H1 (cell line): ENCODE measurements around the gene SOX13. TPM values are rescaled to one million over a fixed set of nuclear protein-coding genes. Genes with fewer than 3 reads are reported as not detected.

Experiments
- CTCF ChIA-PET: fragments of 300-600 bp; sonication (Branson Sonifier 250); formaldehyde crosslinking; loops from one replicate; lab custom pipeline; 2021; ENCODE audit not compliant: partially characterized antibody; lab: Charles Lee
- POLR2A ChIA-PET: fragments of 300-600 bp; sonication (Branson Sonifier 250); formaldehyde crosslinking; loops from one replicate; lab custom pipeline; 2021; ENCODE audit warnings: inconsistent platforms; ENCODE audit not compliant: partially characterized antibody; lab: Charles Lee
- DNase-seq, 2 experiments: peaks; one replicate each; pipeline versions ENCODE4 v3.0.0 to v3.0.0-alpha.2; 2010 to 2022; ENCODE audit warnings: low spot score in 2 of 2, low read depth in 1 of 2, mixed read lengths in 1 of 2
- FAIRE-seq: peaks from 2 replicates; lab custom pipeline; 2011; peaks lifted over from hg19 to GRCh38; lab: Jason Lieb, UNC
- H2AFZ ChIP-seq: 2 replicates; pipeline ENCODE4 v1.8.1; 2012; ENCODE audit warnings: low read length, inconsistent platforms
- H2AK5ac ChIP-seq: 2 replicates; pipeline ENCODE4 v1.6.1; 2013; ENCODE audit warnings: low read depth, low read length
- H2BK120ac ChIP-seq: replicated peaks from 2 replicates; pipeline ENCODE3; 2013; ENCODE audit warnings: low read depth, low read length, inconsistent platforms
- H2BK12ac ChIP-seq: 2 replicates; pipeline ENCODE4 v1.6.1; 2013; ENCODE audit warnings: low read depth, low read length
- H2BK15ac ChIP-seq: 2 replicates; pipeline ENCODE4 v1.6.1; 2013; ENCODE audit warnings: low read length
- H2BK20ac ChIP-seq: 2 replicates; pipeline ENCODE4 v1.6.1; 2013; ENCODE audit warnings: low read length
- H2BK5ac ChIP-seq: 2 replicates; pipeline ENCODE4 v1.6.1; 2013; ENCODE audit warnings: low read depth, low read length
- H3K14ac ChIP-seq: 2 replicates; pipeline ENCODE4 v1.6.1; 2013; ENCODE audit warnings: inconsistent platforms; ENCODE audit not compliant: insufficient read length
- H3K18ac ChIP-seq: 2 replicates; pipeline ENCODE4 v1.6.1; 2013; ENCODE audit warnings: low read length; ENCODE audit errors: extremely low read depth
- H3K23ac ChIP-seq: 2 replicates; pipeline ENCODE4 v1.6.1; 2013; ENCODE audit warnings: inconsistent platforms; ENCODE audit not compliant: insufficient read length
- H3K23me2 ChIP-seq: 2 replicates; pipeline ENCODE4 v1.6.1; 2013; ENCODE audit warnings: low read depth, low read length
- H3K27ac ChIP-seq: 2 replicates; pipeline ENCODE4 v1.6.1; 2011; ENCODE audit warnings: low read depth, low read length, inconsistent platforms
- H3K27me3 ChIP-seq, 4 experiments: replicated peaks in 1 of 4; 1 replicate in 1 of 4; 2 replicates in 3 of 4; pipeline versions ENCODE4 v1.6.1 to v1.8.1; 2011 to 2013; ENCODE audit warnings: low read length in 3 of 4, mild to moderate bottlenecking in 3 of 4, inconsistent platforms in 2 of 4, mixed read lengths in 2 of 4, moderate library complexity in 1 of 4; ENCODE audit not compliant: control insufficient read depth in 3 of 4, insufficient read depth in 3 of 4; ENCODE audit errors: extremely low read depth in 1 of 4
- H3K36me3 ChIP-seq, 4 experiments: 2 replicates each; pipeline versions ENCODE4 v1.6.1 to v1.8.1; 2011 to 2013; ENCODE audit warnings: mild to moderate bottlenecking in 4 of 4, low read length in 3 of 4, moderate library complexity in 2 of 4, control low read depth in 1 of 4, inconsistent platforms in 1 of 4; ENCODE audit not compliant: insufficient read depth in 4 of 4, control insufficient read depth in 2 of 4
- H3K4ac ChIP-seq: replicated peaks from 2 replicates; pipeline ENCODE3; 2013; ENCODE audit warnings: low read length, low read depth, mixed read lengths, inconsistent platforms; ENCODE audit not compliant: insufficient read length
- H3K4me1 ChIP-seq, 4 experiments: replicated peaks in 1 of 4; 1 replicate in 1 of 4; 2 replicates in 3 of 4; pipeline versions ENCODE4 v1.6.1 to v1.8.1; 2011 to 2013; ENCODE audit warnings: low read length in 3 of 4, inconsistent platforms in 2 of 4, mixed read lengths in 1 of 4; ENCODE audit not compliant: insufficient read depth in 4 of 4, control insufficient read depth in 3 of 4
- H3K4me2 ChIP-seq, 2 experiments: 2 replicates each; pipeline versions ENCODE4 v1.6.1 to v1.8.1; 2011 to 2013; ENCODE audit warnings: low read depth in 2 of 2, low read length in 2 of 2, control low read depth in 1 of 2, inconsistent platforms in 1 of 2, mild to moderate bottlenecking in 1 of 2; ENCODE audit not compliant: insufficient read depth in 1 of 2
- H3K4me3 ChIP-seq, 4 experiments: fragments of 200-600, 300-600 bp in 1 of 4; sonication (generic), shearing (Covaris generic), sonication (Bioruptor Twin) in 1 of 4; 2 replicates each; pipeline versions ENCODE4 v1.5.1 to v1.8.1; 2011 to 2016; ENCODE audit warnings: low read length in 4 of 4, low read depth in 3 of 4, control low read depth in 2 of 4, inconsistent platforms in 2 of 4, mild to moderate bottlenecking in 2 of 4, mixed read lengths in 1 of 4, moderate library complexity in 1 of 4; ENCODE audit not compliant: insufficient read depth in 2 of 4; ENCODE audit errors: extremely low read depth in 1 of 4
- H3K56ac ChIP-seq: replicated peaks from 2 replicates; pipeline ENCODE3; 2013; ENCODE audit warnings: low read depth, mild to moderate bottlenecking, mixed read lengths, low read length, inconsistent platforms; ENCODE audit not compliant: insufficient read length
- H3K79me1 ChIP-seq: 2 replicates; pipeline ENCODE4 v1.6.1; 2013; ENCODE audit warnings: low read depth, low read length, control low read depth
- H3K79me2 ChIP-seq, 2 experiments: 2 replicates each; pipeline versions ENCODE4 v1.6.1 to v1.8.1; 2012 to 2013; ENCODE audit warnings: low read length in 2 of 2, mild to moderate bottlenecking in 2 of 2, inconsistent platforms in 1 of 2; ENCODE audit not compliant: insufficient read depth in 2 of 2, control insufficient read depth in 1 of 2
- H3K9ac ChIP-seq, 4 experiments: replicated peaks in 1 of 4; 1 replicate in 1 of 4; 2 replicates in 3 of 4; pipeline versions ENCODE4 v1.6.1 to v1.8.1; 2011 to 2013; ENCODE audit warnings: low read depth in 3 of 4, low read length in 3 of 4, control low read depth in 2 of 4, mild to moderate bottlenecking in 2 of 4, moderate library complexity in 2 of 4, inconsistent platforms in 1 of 4; ENCODE audit errors: extremely low read depth in 1 of 4
- H3K9me3 ChIP-seq, 2 experiments: 2 replicates each; pipeline versions ENCODE4 v1.6.1 to v1.8.1; 2012 to 2013; ENCODE audit warnings: mild to moderate bottlenecking in 2 of 2, moderate library complexity in 2 of 2, control low read depth in 1 of 2, inconsistent platforms in 1 of 2, low read depth in 1 of 2, low read length in 1 of 2, mixed read lengths in 1 of 2; ENCODE audit not compliant: insufficient read depth in 2 of 2
- H4K20me1 ChIP-seq, 2 experiments: replicated peaks in 1 of 2; 2 replicates each; pipeline versions ENCODE3 to v1.8.1; 2011 to 2013; ENCODE audit warnings: inconsistent platforms in 2 of 2, low read length in 2 of 2, mild to moderate bottlenecking in 1 of 2; ENCODE audit not compliant: insufficient read depth in 2 of 2, control insufficient read depth in 1 of 2
- H4K5ac ChIP-seq: 2 replicates; pipeline ENCODE4 v1.6.1; 2013; ENCODE audit warnings: low read length, low read depth, mixed read lengths, inconsistent platforms; ENCODE audit not compliant: insufficient read length
- H4K8ac ChIP-seq: 2 replicates; pipeline ENCODE4 v1.8.0; 2013; ENCODE audit warnings: mild to moderate bottlenecking, moderate library complexity, low read length, inconsistent platforms; ENCODE audit not compliant: insufficient read depth; ENCODE audit errors: extremely low read depth
- H4K91ac ChIP-seq: replicated peaks from 2 replicates; pipeline ENCODE3; 2013; ENCODE audit warnings: low read length, mixed read lengths, inconsistent platforms; ENCODE audit not compliant: insufficient read length
- CTBP2 ChIP-seq: IDR thresholded peaks from 2 replicates; pipeline ENCODE4 v1.7.0; 2011; ENCODE audit warnings: borderline replicate concordance, mild to moderate bottlenecking, moderate library complexity, mixed read lengths, low read length; ENCODE audit not compliant: insufficient read depth, insufficient read length
- SIRT6 ChIP-seq: IDR thresholded peaks from one replicate; pipeline ENCODE4 v1.7.1; 2012; ENCODE audit warnings: low read length, inconsistent platforms
- TBP ChIP-seq: IDR thresholded peaks from 2 replicates; pipeline ENCODE4 v1.6.1; 2011; ENCODE audit warnings: low read depth, low read length, improper control_type of control experiment
- WGBS, 2 experiments: shearing (Covaris generic) in 1 of 2; methylation state at CpG; one replicate each; pipeline versions ENCODE4 v1.1.6 to v1.1.7; 2013 to 2015; ENCODE audit warnings: low lambda C conversion rate in 2 of 2, mixed read lengths in 2 of 2, inconsistent platforms in 1 of 2, low coverage in 1 of 2, missing lambda C conversion rate in 1 of 2; ENCODE audit not compliant: insufficient replicate concordance in 2 of 2, insufficient coverage in 1 of 2, insufficient read length in 1 of 2; ENCODE audit errors: extremely low coverage in 1 of 2, missing lambda C conversion rate in 1 of 2; 5-methylcytosine and 5-hydroxymethylcytosine counted together
- long read RNA-seq, 2 experiments: library from RNA in 1 of 2; library from capped mRNA in 1 of 2; stranded (forward); transcript quantifications; one replicate each; pipeline ENCODE4 v2.0.0, GENCODE V29; 2021; ENCODE audit warnings: inconsistent platforms in 1 of 2
- polyA minus RNA-seq, 3 experiments: library from RNA; depleted of rRNA, polyadenylated mRNA; stranded (reverse); fragments of >200 nt; gene quantifications; 1 replicate in 2 of 3; 2 replicates in 1 of 3; pipeline ENCODE4 v1.2.3, GENCODE V29; 2011
- polyA plus RNA-seq, 7 experiments: library from polyadenylated mRNA; depleted of rRNA in 3 of 7; stranded (reverse) in 5 of 7; unstranded in 2 of 7; fragments of >200 nt in 5 of 7; fragments of 200-250 nt in 2 of 7; gene quantifications; 1 replicate in 5 of 7; 2 replicates in 1 of 7; 4 replicates in 1 of 7; pipeline versions ENCODE4 v1.2.1 to v1.2.3, GENCODE V29; 2011 to 2013; ENCODE audit warnings: missing spikeins in 2 of 7, mixed read lengths in 2 of 7
- total RNA-seq: library from RNA; stranded (reverse); fragmentation: NEBNext Ultra II Directional; extraction: Animal tissue kit (Norgen Biotek cat#: 25700); gene quantifications from 2 replicates; pipeline ENCODE4 v1.2.1, GENCODE V29; 2021
- TF ChIP-seq, protein P1 (sequence below), 3 experiments: IDR thresholded peaks; 1 replicate in 2 of 3; 2 replicates in 1 of 3; pipeline versions ENCODE4 v1.5.1 to v1.6.1; 2011; ENCODE audit warnings: low read length in 3 of 3, mild to moderate bottlenecking in 3 of 3, inconsistent platforms in 2 of 3, low read depth in 1 of 3, moderate library complexity in 1 of 3; ENCODE audit not compliant: insufficient read depth in 1 of 3; ENCODE audit errors: control extremely low read depth in 1 of 3

The SOX13 gene
- total RNA-seq: 173 and 180 TPM in 2 replicates
- 113 and 169 TPM in 2 replicates for polyA plus RNA-seq (2011; rRNA removed)
- 96.2 TPM for polyA plus RNA-seq (2011; cell fraction: cytosol; rRNA removed)
- 219 TPM for polyA plus RNA-seq (2011; cell fraction: nucleus; rRNA removed)
- polyA plus RNA-seq (2012, experiment 1 of 2): 59.8 to 90.9 TPM (median 83.4 TPM) in 4 replicates
- 63.6 TPM for polyA plus RNA-seq (2012, experiment 2 of 2)
- polyA plus RNA-seq (2013, experiment 1 of 2): 44.3 TPM
- polyA plus RNA-seq (2013, experiment 2 of 2): 44.2 TPM
- 81.6 and 128 TPM in 2 replicates for polyA minus RNA-seq (2011; rRNA and poly(A)+ RNA removed)
- polyA minus RNA-seq (2011; cell fraction: cytosol; rRNA and poly(A)+ RNA removed): 90.1 TPM
- polyA minus RNA-seq (2011; cell fraction: nucleus; rRNA and poly(A)+ RNA removed): 162 TPM
- long read RNA-seq, experiment 1, partial matches to known transcripts: 98 of 108 reads
- long read RNA-seq, experiment 1, other reads (novel, unspliced or antisense): 7 of 108 reads
- long read RNA-seq, experiment 2, partial matches to known transcripts: 7 of 12 reads
- long read RNA-seq, experiment 2, other reads (novel, unspliced or antisense): 5 of 12 reads

DNA sequence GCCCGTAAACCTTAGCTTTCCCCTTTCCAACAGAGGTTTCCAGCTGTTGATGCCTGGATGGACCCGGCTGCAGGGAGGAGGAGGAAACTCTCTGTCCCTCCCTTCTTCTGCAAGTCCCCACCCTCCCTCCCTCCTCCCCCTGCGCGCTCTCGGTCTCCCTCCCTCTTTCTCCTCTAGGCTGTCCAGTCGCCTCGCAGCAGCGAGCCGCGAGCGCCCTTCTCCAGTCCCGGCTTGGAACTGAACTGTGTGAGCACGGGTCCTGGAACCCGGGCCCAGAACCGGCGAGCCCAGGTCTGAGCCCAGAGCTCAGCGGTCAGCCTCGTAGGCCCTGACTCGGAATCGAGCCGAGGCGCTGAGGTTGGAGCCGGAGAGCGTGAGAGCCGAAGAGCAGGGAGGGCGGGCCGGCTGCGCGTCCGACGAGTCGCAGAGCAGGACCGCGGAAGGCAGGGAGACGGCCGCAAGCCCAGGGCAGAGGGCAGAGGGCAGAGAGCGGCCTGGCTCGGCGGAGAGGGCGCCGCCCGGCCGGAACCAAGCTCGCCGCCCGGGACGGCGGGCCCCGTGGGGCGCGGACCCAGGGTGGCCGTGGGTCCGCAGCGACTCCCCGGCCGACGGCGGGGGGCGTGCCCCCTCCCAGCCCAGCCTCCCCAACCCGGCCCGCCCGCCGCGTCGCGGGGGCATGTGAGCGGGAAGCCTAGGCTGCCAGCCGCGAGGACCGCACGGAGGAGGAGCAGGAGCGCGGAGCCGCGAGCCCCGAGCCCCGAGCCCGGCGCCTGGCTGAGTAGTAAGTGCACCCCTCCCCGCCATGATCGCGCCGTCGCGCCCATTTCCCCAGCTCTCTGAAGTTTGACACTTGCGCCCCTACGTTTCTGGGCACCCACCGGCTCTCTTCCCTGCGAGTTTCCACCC lies at the start of gene SOX13:
TSS of gene SOX13 (plus strand) at position 185 of the 906 bp plus-strand sequence. CDS start 39,801 bp downstream, outside the sequence.
- peak within 1 kb of the TSS; percentile 91 for H4K8ac ChIP-seq
- peaks cover 7 to 26% of the 10 kb centered on the region in 2 experiments for H4K20me1 ChIP-seq
- no peaks in the 10 kb centered on the region; a peak in 1 of 4 replicates for H3K9me3 ChIP-seq
- peak within 1 kb of the TSS; percentile 96; the same call in 1 of the 2 replicates for H2BK5ac ChIP-seq
- H3K9ac ChIP-seq: peak within 1 kb of the TSS; percentile 74 to 89 (median 82)
- FAIRE-seq: no peak
- peak within 1 kb of the TSS; percentile 96 for H4K5ac ChIP-seq
- H3K79me2 ChIP-seq: peaks cover 34 to 47% of the 10 kb centered on the region in 2 experiments
- peak within 1 kb of the TSS; percentile 90 to 98 (median 94) for H3K4me3 ChIP-seq
- 1% methylated on average over 31 of the region's 89 CpGs; no CpG with 5 or more reads in 1 of the 2 experiments for WGBS, 2 experiments
- H3K27ac ChIP-seq: peak within 1 kb of the TSS; percentile 71; the same call in 1 of the 2 replicates
- peak within 1 kb of the TSS; percentile 83 for H3K56ac ChIP-seq
- peak; percentile 80 to 93 for DNase-seq
- peak within 1 kb of the TSS; percentile 65; the same call in 1 of the 2 replicates for H2AK5ac ChIP-seq
- peak within 1 kb of the TSS; percentile 96 for H3K4ac ChIP-seq
- peak within 1 kb of the TSS; percentile 98 for H2BK12ac ChIP-seq
- peak within 1 kb of the TSS; percentile 97 for H3K18ac ChIP-seq
- peak within 1 kb of the TSS; percentile 100 for H2BK15ac ChIP-seq
- CTCF ChIA-PET: interaction anchor here (0.8 to 10.2 kb wide), 11 partner anchors 14 to 201 kb away, joined by 3 to 107 read pairs (median 5); no protein-coding TSS in a partner anchor
- no peak within 1 kb of the TSS for H2AFZ ChIP-seq
- peaks cover 8% of the 10 kb centered on the region; the same call in 1 of the 2 replicates for H3K79me1 ChIP-seq
- no peak within 1 kb of the TSS for H2BK120ac ChIP-seq
- POLR2A ChIA-PET: interaction anchor here (0.9 to 12.9 kb wide), 21 partner anchors 10 to 210 kb away, joined by 3 to 101 read pairs (median 4); no protein-coding TSS in a partner anchor
- no peaks in the 10 kb centered on the region for H3K27me3 ChIP-seq
- peaks cover 21% of the 10 kb centered on the region for H3K23me2 ChIP-seq
- peak within 1 kb of the TSS; percentile 61; the same call in 1 of the 2 replicates for H2BK20ac ChIP-seq
- H3K36me3 ChIP-seq: no peaks in the 10 kb centered on the region
- peak within 1 kb of the TSS; percentile 86 to 95 for H3K4me2 ChIP-seq
- peak within 1 kb of the TSS; percentile 95 for H4K91ac ChIP-seq
- peak within 1 kb of the TSS; percentile 90 for H3K14ac ChIP-seq
- no peak within 1 kb of the TSS for H3K23ac ChIP-seq
- H3K4me1 ChIP-seq: peaks cover 13 to 31% (median 24%) of the 10 kb centered on the region in 4 experiments
- TF ChIP-seq, protein P1, sequence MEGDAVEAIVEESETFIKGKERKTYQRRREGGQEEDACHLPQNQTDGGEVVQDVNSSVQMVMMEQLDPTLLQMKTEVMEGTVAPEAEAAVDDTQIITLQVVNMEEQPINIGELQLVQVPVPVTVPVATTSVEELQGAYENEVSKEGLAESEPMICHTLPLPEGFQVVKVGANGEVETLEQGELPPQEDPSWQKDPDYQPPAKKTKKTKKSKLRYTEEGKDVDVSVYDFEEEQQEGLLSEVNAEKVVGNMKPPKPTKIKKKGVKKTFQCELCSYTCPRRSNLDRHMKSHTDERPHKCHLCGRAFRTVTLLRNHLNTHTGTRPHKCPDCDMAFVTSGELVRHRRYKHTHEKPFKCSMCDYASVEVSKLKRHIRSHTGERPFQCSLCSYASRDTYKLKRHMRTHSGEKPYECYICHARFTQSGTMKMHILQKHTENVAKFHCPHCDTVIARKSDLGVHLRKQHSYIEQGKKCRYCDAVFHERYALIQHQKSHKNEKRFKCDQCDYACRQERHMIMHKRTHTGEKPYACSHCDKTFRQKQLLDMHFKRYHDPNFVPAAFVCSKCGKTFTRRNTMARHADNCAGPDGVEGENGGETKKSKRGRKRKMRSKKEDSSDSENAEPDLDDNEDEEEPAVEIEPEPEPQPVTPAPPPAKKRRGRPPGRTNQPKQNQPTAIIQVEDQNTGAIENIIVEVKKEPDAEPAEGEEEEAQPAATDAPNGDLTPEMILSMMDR (IDR thresholded peaks at IDR 0.05; ENCODE audit: control extremely low read depth in 1 of 3, insufficient read depth in 1 of 3, low read depth in 1 of 3, low read length in 3 of 3): peak; percentile 17 to 46 (median 21)
- TF ChIP-seq TBP (peak; percentile 80), CTBP2 (no peak), SIRT6 (no peak)
